HUES48 (cell line): ENCODE measurements around the gene SEC14L6.

Experiments used
- H3K27ac ChIP-seq: one replicate; pipeline ENCODE4 v1.7.0; 2013; ENCODE audit warnings: low read depth, low read length, inconsistent platforms
- H3K27me3 ChIP-seq: 2 replicates; pipeline ENCODE4 v1.6.1; 2013; ENCODE audit warnings: mild to moderate bottlenecking, low read length; ENCODE audit not compliant: control insufficient read depth, insufficient read depth
- H3K36me3 ChIP-seq: 2 replicates; pipeline ENCODE4 v1.6.1; 2013; ENCODE audit warnings: low read length; ENCODE audit not compliant: control insufficient read depth, insufficient read depth
- H3K4me1 ChIP-seq: 2 replicates; pipeline ENCODE4 v1.6.1; 2013; ENCODE audit warnings: mild to moderate bottlenecking, low read length; ENCODE audit not compliant: control insufficient read depth, insufficient read depth
- H3K4me3 ChIP-seq: 2 replicates; pipeline ENCODE4 v1.5.1; 2013; ENCODE audit warnings: mild to moderate bottlenecking, low read depth, low read length
- H3K9ac ChIP-seq: 2 replicates; pipeline ENCODE4 v1.6.1; 2013; ENCODE audit warnings: mild to moderate bottlenecking, low read depth, low read length, moderate library complexity
- H3K9me3 ChIP-seq: 2 replicates; pipeline ENCODE4 v1.6.1; 2013; ENCODE audit warnings: low read length; ENCODE audit not compliant: control insufficient read depth, insufficient read depth

Gene SEC14L6

DNA sequence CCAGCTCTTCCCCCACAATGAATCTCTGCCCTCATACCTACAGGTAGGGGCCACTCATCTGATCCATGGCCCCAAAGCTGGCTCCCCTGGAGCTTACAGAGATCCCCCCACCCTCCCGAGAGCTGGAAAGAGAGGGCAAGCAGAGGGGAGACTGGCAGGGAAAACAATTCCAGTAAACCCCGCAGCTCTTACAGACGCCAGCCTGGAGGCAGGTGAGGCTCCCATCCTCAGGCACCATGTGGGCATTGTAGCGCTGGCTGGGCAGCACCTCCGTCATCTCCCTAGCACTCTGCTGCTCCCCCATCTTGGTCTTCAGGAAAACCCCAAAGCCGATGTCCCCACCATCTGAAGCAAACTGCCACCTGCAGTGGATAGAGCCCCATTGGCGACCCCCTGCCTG is 55.2 kb downstream of the SEC14L6 start:
- H3K9me3 ChIP-seq: no peaks in the 10 kb centered on the region
- no peaks in the 10 kb centered on the region for H3K4me1 ChIP-seq
- no peaks in the 10 kb centered on the region for H3K27me3 ChIP-seq
- H3K4me3 ChIP-seq: no peak overlapping the region
- no peak overlapping the region for H3K27ac ChIP-seq
- H3K9ac ChIP-seq: no peak overlapping the region
- H3K36me3 ChIP-seq: no peaks in the 10 kb centered on the region

DNA sequence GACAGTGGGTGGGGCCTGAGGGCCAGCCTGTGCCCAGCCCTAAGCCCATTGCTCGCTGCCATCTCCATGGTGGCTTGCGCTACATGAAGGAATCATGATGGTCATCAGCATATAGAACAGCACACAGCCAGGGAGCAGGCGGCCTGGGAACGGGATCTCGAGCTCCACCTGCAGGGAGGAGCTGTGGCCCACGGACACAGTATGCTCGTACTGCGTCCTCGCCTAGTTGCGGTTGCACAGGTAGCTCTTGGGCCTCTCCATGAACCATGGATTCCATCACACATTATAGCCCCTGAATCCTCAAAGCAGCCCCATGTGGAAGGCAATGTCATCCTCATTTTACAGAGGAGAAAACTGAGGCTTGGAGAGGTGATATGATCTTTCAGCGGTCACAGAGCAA is 56.1 kb downstream of the SEC14L6 start:
- no peaks in the 10 kb centered on the region for H3K27me3 ChIP-seq
- H3K4me3 ChIP-seq: no peak overlapping the region
- H3K27ac ChIP-seq: no peak overlapping the region
- no peaks in the 10 kb centered on the region for H3K36me3 ChIP-seq
- no peak overlapping the region for H3K9ac ChIP-seq
- H3K9me3 ChIP-seq: no peaks in the 10 kb centered on the region
- no peaks in the 10 kb centered on the region for H3K4me1 ChIP-seq

DNA sequence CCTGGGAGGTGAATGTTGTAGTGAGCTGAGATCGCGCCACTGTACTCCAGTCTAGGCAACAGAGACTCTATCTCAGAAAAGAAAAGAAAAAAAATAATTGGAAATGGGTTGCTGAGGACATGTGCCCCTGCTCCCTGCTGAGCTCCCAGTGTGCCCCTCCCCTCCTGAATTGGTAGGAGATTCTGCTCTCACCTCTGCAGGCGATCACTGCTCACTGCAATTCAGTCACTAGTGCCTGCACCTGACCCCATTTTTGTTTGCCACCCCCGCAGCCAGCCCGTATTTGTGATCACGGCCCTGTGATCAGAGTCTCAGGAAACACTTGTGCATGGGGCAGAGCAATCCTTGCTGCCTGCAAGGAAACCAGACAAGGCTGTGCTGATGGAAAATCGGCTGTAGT is 58.4 kb downstream of the SEC14L6 start:
- Histone ChIP-seq H3K27me3 (no peaks in the 10 kb centered on the region), H3K27ac (no peak overlapping the region)

DNA sequence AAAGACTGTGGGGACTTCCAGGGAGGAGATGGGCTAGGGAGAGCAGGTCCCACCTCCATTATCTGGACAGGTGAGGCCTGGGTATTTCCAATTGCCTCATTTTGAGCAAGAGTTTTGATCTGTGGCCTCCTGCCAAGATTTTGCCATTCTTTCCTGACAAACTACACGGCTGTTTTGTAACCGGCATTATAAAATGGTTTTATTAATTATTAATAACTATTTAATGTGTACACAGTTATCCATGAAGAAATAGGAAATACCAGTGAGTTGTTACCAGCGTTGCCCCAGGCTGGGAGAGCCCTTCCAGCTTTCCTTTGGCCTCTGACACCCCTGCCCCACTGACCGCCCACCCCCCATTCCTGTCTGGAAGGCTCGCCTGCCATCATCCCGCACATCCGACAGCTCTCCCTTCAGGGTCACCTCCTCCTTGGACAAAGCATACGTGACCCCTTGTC is 59.9 kb downstream of the SEC14L6 start:
- Histone ChIP-seq H3K9ac (no peak overlapping the region), H3K27ac (no peak overlapping the region), H3K27me3 (no peaks in the 10 kb centered on the region), H3K4me1 (no peaks in the 10 kb centered on the region), H3K9me3 (no peaks in the 10 kb centered on the region), H3K4me3 (no peak overlapping the region), H3K36me3 (no peaks in the 10 kb centered on the region)

More for the DNA sequence above, 58.4 kb downstream of the SEC14L6 start:
- H3K4me1 ChIP-seq: no peaks in the 10 kb centered on the region
- no peak overlapping the region for H3K9ac ChIP-seq
- H3K4me3 ChIP-seq: no peak overlapping the region
- H3K36me3 ChIP-seq: no peaks in the 10 kb centered on the region
- no peaks in the 10 kb centered on the region for H3K9me3 ChIP-seq

DNA sequence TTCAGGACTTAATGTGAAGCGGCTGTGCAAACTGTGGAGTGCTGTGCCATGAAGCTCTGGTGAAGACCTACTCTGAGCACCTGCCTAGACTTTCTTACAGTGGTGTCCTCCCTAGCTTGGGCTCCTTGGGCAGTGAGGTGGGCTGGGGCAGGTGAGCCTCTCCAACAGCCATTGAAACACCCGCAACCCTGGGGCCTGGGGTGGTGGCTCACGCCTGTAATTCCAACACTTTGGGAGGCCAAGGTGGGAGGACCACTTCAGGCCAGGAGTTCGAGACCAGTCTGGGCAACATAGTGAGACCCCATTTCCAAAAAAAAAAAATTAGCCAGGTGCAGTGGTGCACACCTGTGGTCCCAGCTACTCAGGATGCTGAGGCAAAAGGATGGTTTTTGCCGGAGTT is 60.4 kb downstream of the SEC14L6 start:
- Histone ChIP-seq H3K4me3 (no peak overlapping the region), H3K4me1 (no peaks in the 10 kb centered on the region), H3K27ac (no peak overlapping the region), H3K36me3 (no peaks in the 10 kb centered on the region), H3K9ac (no peak overlapping the region), H3K9me3 (no peaks in the 10 kb centered on the region), H3K27me3 (no peaks in the 10 kb centered on the region)

DNA sequence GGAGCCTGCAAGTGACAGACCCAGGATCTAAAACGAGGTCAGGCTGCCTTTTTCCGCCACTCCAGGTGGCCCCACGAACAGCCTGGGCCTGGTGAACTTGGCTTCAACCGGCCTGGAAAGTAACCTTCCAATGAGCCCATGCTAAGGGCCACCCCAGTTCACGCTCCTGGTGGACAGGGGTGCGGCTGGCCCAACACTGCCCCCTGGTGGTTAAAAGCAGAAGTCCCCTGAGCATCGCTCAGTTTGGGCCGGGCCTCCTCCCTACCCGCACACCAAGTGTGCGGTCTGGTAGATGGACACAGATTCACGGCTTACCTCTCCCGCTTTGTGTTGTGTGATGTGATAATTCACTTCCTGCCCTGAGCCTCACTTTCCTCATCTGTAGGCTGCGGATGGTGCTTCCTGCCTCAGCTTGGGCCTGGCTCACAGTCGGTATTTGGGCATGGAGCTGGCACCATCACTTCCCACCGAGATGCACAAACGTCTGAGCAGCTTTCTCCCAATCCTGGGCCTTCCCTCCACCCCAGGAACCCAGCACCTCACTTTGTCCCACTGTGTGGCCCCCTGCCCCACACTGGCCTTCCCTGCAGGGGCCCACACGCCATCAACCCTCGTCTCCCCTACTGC is 61.1 kb downstream of the SEC14L6 start:
- Histone ChIP-seq H3K9ac (no peak overlapping the region), H3K27ac (no peak overlapping the region), H3K4me3 (no peak overlapping the region), H3K9me3 (no peaks in the 10 kb centered on the region), H3K27me3 (no peaks in the 10 kb centered on the region), H3K4me1 (no peaks in the 10 kb centered on the region), H3K36me3 (no peaks in the 10 kb centered on the region)

DNA sequence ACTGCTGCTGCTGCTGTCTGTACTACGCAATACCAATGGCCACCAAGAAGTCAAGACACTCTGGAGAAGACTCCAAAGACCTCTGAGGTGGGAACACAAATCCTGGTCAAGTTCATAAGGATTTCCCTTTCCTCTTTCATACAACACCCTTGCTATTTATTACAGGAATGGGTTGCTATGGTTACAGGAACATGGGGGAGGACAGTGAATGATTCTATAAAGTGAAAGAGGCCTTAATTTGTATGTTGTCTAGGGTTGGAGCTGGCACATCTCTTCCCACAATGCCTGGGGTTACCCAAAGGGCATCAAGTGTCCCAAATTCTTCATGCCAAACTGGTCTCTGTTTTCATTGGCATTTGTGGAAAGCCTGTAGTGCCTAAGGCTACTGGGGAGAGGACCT is 63.4 kb downstream of the SEC14L6 start:
- Histone ChIP-seq H3K36me3 (no peaks in the 10 kb centered on the region), H3K4me3 (no peak overlapping the region), H3K4me1 (no peaks in the 10 kb centered on the region), H3K9me3 (no peaks in the 10 kb centered on the region), H3K27ac (no peak overlapping the region), H3K27me3 (no peaks in the 10 kb centered on the region), H3K9ac (no peak overlapping the region)

DNA sequence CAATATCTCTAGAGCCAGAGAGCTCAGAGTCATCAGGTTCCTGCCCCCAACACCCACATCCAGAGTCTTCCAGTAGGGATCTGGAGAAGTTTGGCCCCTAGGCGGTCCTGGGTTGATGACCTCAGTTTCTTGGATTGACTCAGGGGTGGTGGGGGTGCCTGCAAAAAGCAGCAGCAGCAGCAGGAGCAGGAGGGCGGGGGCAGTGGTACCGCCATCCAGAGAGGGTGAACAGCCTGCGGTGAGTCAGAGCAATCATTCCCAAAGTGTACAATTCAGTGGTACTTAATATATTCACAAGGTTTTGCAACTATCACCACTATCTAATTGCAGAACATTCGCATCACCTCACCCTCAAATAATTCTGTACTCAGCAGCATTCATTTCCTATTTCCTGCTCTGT is 64.8 kb downstream of the SEC14L6 start:
- no peaks in the 10 kb centered on the region for H3K9me3 ChIP-seq
- H3K4me1 ChIP-seq: no peaks in the 10 kb centered on the region
- H3K27ac ChIP-seq: no peak overlapping the region
- no peaks in the 10 kb centered on the region for H3K36me3 ChIP-seq
- no peaks in the 10 kb centered on the region for H3K27me3 ChIP-seq
- no peak overlapping the region for H3K9ac ChIP-seq
- H3K4me3 ChIP-seq: no peak overlapping the region

DNA sequence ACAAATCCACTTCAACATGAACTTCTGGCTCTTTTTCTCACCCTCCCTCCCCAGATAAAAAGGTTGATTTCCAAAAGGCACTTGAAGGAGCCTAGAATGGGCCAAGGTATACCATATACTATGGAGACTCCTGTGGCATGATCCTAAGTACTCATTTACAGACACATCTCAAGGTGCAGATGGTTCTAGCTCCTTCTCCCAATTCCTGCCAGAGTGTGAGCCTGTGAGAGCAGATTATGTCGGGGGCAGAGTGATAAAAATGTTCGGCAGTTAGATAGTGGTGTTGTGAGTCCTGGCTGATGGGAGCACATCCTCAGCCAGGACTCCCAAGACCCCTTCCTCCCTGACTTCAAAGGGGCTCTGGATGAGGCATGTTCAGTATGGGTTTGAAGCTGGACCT is 66.6 kb downstream of the SEC14L6 start:
- Histone ChIP-seq H3K9ac (no peak overlapping the region), H3K4me3 (no peak overlapping the region), H3K9me3 (no peaks in the 10 kb centered on the region), H3K4me1 (no peaks in the 10 kb centered on the region; the same call in 1 of the 2 replicates), H3K27me3 (no peaks in the 10 kb centered on the region), H3K27ac (no peak overlapping the region), H3K36me3 (no peaks in the 10 kb centered on the region)

DNA sequence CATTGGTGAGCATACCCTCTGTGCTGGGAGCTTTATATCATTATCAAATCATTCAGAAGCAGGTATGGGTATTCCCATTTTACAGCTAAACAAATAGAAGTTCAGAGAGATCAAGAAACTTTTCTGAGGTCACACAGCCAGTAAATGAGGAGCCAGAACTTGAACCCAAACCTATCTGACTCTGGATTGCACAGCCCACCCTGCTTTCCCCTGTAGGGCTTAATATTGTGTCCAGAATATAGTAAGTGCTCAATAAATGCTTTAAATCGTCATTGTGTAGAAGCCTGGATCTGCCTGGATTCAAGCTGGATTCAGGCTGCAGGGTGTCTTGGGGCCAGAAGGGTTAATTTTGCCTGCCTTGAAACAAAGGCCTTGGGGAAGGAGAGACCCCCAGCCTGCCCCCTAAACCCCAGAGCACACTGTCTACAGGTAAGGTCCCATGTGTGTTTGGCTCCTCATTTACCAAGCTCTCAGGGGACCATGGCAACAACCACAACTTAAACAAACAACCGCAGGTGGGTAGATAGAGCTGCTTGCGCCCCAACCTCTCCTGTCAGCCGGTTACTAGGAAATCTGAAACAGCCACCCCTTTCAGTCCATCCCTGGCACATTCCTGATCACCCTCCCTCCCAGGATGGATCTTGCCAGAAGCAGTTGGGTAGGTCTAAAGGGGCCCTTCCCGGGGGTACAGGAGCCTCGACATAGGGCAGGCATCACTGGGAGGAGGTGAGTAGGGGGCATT is 71.7 kb downstream of the SEC14L6 start:
- H3K27me3 ChIP-seq: no peaks in the 10 kb centered on the region; the same call in 1 of the 2 replicates
- no peak overlapping the region for H3K27ac ChIP-seq
- H3K9ac ChIP-seq: no peak overlapping the region
- no peaks in the 10 kb centered on the region; the same call in 1 of the 2 replicates for H3K4me1 ChIP-seq
- no peak overlapping the region for H3K4me3 ChIP-seq
- H3K36me3 ChIP-seq: no peaks in the 10 kb centered on the region
- no peaks in the 10 kb centered on the region for H3K9me3 ChIP-seq

DNA sequence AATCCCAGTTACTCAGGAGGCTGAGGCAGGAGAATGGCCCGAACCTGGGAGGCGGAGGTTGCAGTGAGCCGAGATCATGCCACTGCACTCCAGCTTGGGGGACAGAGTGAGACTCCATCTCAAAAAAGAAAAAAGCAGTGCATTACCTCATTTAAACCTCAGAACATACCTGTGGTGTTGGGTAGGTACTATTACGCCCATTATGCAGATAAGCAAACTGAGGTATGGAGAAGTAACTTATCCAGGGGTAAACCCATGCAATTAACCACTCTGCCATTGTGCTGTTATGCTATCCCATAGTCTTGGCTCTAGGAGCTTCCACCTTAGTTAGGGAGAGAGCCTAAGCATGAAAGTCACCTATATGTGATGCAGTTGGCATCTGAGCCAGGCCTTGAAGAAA is 72.4 kb downstream of the SEC14L6 start:
- H3K9ac ChIP-seq: no peak overlapping the region
- H3K36me3 ChIP-seq: no peaks in the 10 kb centered on the region
- H3K27ac ChIP-seq: no peak overlapping the region
- no peaks in the 10 kb centered on the region; the same call in 1 of the 2 replicates for H3K27me3 ChIP-seq
- H3K4me3 ChIP-seq: no peak overlapping the region
- no peaks in the 10 kb centered on the region; the same call in 1 of the 2 replicates for H3K4me1 ChIP-seq
- no peaks in the 10 kb centered on the region for H3K9me3 ChIP-seq
